Osteoblast (primary cell): Measurements from ENCODE around the gene RGL3. TPM values are rescaled to one million over a fixed set of nuclear protein-coding genes. Genes with fewer than 3 reads are reported as not detected.
A peak's percentile ranks its signal among the peaks of the same experiment; 100 is the strongest.

Experiments used
- DNase-seq: peaks from one replicate; pipeline ENCODE4 v3.0.0; 2011; ENCODE audit warnings: low spot score, mixed read lengths; ENCODE audit not compliant: insufficient read length; ENCODE audit errors: missing footprints
- H2AFZ ChIP-seq: 2 replicates; pipeline ENCODE4 v1.6.0; 2011; ENCODE audit warnings: mild to moderate bottlenecking, low read length
- H3K27ac ChIP-seq: 2 replicates; pipeline ENCODE4 v1.5.1; 2011; ENCODE audit warnings: mild to moderate bottlenecking, low read depth, low read length, moderate library complexity
- H3K27me3 ChIP-seq: 2 replicates; pipeline ENCODE4 v1.6.0; 2012; ENCODE audit warnings: mild to moderate bottlenecking, control low read depth, inconsistent platforms, low read length, moderate library complexity; ENCODE audit not compliant: insufficient read depth
- H3K36me3 ChIP-seq: 2 replicates; pipeline ENCODE4 v1.5.1; 2011; ENCODE audit warnings: mild to moderate bottlenecking, low read length, control low read depth, moderate library complexity; ENCODE audit not compliant: insufficient read depth
- H3K4me1 ChIP-seq: 2 replicates; pipeline ENCODE4 v1.5.1; 2011; ENCODE audit warnings: mild to moderate bottlenecking, low read length, control low read depth, moderate library complexity; ENCODE audit not compliant: insufficient read depth
- H3K4me2 ChIP-seq: 2 replicates; pipeline ENCODE4 v1.6.0; 2011; ENCODE audit warnings: mild to moderate bottlenecking, low read length; ENCODE audit not compliant: insufficient read depth
- H3K4me3 ChIP-seq: fragments of 200-600 bp; sonication (generic); 3 replicates; pipeline ENCODE4 v1.5.1; 2012; ENCODE audit warnings: mild to moderate bottlenecking, low read length, inconsistent platforms; ENCODE audit not compliant: insufficient read depth
- H3K79me2 ChIP-seq: 2 replicates; pipeline ENCODE4 v1.6.0; 2012; ENCODE audit warnings: mild to moderate bottlenecking, low read length, control low read depth, inconsistent platforms; ENCODE audit not compliant: insufficient read depth
- H3K9me3 ChIP-seq: 2 replicates; pipeline ENCODE4 v1.5.1; 2011; ENCODE audit warnings: low read depth, low read length, control low read depth
- H4K20me1 ChIP-seq: 2 replicates; pipeline ENCODE4 v1.6.0; 2012; ENCODE audit warnings: mild to moderate bottlenecking, low read length, control low read depth; ENCODE audit not compliant: insufficient read depth
- total RNA-seq: library from RNA; depleted of rRNA; stranded (reverse); fragments of >200 nt; gene quantifications from 2 replicates; pipeline ENCODE4 v1.2.3, GENCODE V29; 2012
- TF ChIP-seq, protein P1 (sequence below): IDR thresholded peaks from 2 replicates; pipeline ENCODE4 v1.5.1; 2011; ENCODE audit warnings: mild to moderate bottlenecking, low read depth, low read length, moderate library complexity; ENCODE audit errors: extremely low read depth

The RGL3 gene
- total RNA-seq, 1 donor, result 0.36 TPM

DNA sequence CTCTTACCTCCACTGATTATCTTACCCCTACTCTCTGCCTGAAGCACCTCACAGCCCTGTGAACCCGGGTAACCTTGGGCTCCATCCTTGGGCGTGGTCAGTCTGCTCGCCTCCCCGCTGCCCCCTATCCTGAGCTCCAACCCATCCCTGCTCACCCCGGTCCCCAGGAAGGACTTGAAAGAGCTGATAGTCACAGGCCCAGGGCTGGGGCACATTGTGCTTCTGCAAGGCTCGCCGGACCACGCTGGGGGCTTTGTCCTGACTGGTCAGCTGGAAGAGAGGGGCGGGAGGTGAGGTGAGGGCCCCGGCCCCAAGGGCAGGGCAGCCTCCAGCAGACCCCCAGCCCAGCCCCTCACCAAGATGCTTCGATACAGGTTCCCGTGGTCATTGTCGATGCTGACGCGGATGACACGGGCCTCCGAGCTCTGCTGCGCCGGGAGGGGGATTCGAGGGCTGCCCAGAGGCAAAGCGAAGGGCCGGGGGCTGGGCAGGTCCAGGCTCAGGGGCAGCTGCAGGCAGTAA is 22.0 kb downstream of the RGL3 start:
- Histone ChIP-seq H2AFZ (no peak overlapping the region), H3K79me2 (no peaks in the 10 kb centered on the region), H4K20me1 (no peaks in the 10 kb centered on the region), H3K9me3 (no peaks in the 10 kb centered on the region), H3K4me3 (no peak overlapping the region), H3K27me3 (no peaks in the 10 kb centered on the region), H3K36me3 (no peaks in the 10 kb centered on the region), H3K4me2 (no peak overlapping the region), H3K27ac (no peak overlapping the region), H3K4me1 (no peaks in the 10 kb centered on the region)
- TF ChIP-seq, protein P1, sequence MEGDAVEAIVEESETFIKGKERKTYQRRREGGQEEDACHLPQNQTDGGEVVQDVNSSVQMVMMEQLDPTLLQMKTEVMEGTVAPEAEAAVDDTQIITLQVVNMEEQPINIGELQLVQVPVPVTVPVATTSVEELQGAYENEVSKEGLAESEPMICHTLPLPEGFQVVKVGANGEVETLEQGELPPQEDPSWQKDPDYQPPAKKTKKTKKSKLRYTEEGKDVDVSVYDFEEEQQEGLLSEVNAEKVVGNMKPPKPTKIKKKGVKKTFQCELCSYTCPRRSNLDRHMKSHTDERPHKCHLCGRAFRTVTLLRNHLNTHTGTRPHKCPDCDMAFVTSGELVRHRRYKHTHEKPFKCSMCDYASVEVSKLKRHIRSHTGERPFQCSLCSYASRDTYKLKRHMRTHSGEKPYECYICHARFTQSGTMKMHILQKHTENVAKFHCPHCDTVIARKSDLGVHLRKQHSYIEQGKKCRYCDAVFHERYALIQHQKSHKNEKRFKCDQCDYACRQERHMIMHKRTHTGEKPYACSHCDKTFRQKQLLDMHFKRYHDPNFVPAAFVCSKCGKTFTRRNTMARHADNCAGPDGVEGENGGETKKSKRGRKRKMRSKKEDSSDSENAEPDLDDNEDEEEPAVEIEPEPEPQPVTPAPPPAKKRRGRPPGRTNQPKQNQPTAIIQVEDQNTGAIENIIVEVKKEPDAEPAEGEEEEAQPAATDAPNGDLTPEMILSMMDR, result no peak
- DNase-seq, result peak; percentile 4

DNA sequence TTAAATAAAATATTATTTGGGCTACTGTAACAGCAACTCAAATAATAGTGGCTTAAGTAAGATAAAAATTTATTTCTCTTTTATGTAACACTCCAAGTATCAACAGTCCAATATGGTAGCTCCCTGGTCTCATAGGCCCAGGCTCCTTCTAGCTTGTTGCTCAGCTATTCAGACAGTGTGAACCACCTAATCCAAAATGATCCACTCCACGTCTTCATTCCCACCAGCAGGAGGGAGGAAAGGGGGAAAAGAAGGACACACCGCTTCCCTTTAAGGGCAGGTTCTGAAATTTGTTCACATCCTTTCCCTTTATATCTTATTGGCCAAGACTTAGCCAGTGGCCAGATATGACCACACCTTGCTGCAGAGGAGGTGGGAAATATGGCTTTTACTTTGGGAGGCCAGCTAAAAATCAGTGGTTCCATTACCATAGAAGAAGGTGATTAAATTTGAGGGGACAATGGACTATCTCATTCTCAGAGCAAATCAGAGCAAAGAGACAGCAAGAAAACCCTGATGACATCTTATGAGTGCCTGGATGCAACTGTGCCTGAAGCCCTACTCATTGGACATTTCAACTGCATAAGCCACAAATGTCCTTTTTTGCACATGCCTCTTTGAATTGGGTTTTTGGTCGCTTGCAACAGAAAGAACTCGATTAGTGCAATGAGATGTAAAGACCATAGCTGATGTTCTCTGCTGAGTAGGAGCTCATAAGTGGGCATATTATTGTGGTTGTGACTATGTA is 28.0 kb downstream of the RGL3 start:
- no peaks in the 10 kb centered on the region for H3K4me1 ChIP-seq

DNA sequence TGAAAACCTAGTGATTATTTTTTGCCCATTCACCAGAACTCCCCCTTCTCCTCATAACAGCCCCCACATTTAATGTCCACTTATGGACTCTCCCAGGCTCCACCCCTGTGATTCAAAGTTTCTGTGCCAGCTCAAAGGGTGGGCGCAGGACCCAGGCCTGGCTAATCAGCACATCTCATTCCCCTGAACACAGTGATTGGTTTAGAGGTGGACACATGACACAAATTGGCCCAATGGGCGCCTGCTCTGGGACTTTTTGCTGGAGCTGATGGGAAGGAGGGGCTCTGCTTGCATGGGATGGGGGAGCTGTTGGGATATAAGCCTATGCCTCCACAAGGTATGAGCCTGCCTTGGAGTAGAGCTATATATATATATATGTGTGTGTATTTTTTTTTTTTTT is 28.8 kb downstream of the RGL3 start:
- Histone ChIP-seq H3K79me2 (no peaks in the 10 kb centered on the region), H3K36me3 (no peaks in the 10 kb centered on the region), H3K4me1 (no peaks in the 10 kb centered on the region), H3K4me2 (no peak overlapping the region), H4K20me1 (no peaks in the 10 kb centered on the region), H3K27me3 (no peaks in the 10 kb centered on the region), H3K27ac (no peak overlapping the region), H3K4me3 (no peak overlapping the region), H2AFZ (no peak overlapping the region), H3K9me3 (peaks cover 2% of the 10 kb centered on the region)
- peak; percentile 61 for DNase-seq
- TF ChIP-seq, protein P1, result no peak

More for the DNA sequence above, 28.0 kb downstream of the RGL3 start:
- H3K27me3 ChIP-seq, result no peaks in the 10 kb centered on the region
- no peak overlapping the region for H3K4me3 ChIP-seq
- H3K79me2 ChIP-seq, result no peaks in the 10 kb centered on the region
- no peak overlapping the region for H3K27ac ChIP-seq
- no peak overlapping the region for H2AFZ ChIP-seq
- no peaks in the 10 kb centered on the region for H3K36me3 ChIP-seq
- TF ChIP-seq, protein P1, result no peak
- H3K4me2 ChIP-seq, result no peak overlapping the region
- DNase-seq, result peak; percentile 51
- H3K9me3 ChIP-seq, result peaks cover 2% of the 10 kb centered on the region
- H4K20me1 ChIP-seq, result no peaks in the 10 kb centered on the region

DNA sequence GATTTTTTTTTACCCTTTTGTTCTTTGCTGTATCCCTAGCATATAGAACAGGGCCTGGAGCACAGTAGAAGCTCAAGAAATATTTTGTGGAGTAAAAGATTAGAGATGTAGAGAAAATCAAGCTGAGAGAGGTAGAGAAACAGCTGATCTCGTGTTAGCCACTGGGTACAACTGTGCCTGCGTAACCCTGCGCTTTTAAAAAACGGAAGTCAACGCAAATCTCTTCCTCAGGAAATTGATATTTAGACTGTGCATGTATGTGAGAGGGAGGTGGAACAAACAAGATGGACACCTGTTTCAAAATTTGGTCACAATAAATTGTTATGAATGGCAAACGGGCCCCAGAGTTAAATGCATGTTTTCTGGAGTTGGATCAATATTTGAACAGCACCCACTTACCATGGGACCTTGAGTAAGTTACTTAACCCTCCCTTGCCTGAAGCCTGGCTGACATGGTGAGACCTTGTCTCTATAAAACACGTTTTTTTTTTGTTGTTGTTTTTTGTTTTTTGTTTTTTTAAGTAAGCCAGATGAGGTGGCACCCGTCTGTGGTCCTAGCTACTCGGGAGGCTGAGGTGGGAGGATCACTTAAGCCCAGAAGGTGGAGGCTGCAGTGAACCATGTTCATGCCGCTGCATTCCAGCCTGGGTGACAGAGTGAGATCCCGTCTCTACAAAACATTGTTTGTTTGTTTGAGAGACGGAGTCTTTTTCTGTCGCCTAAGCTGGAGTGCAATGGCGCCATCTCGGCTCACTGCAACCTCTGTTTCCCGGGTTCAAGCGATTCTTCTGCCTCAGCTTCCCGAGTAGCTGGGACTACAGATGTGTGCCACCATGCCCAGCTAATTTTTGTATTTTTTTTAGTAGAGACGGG is 31.7 kb downstream of the RGL3 start:
- TF ChIP-seq, protein P1, result no peak
- peaks cover 12% of the 10 kb centered on the region for H3K27me3 ChIP-seq
- no peaks in the 10 kb centered on the region for H4K20me1 ChIP-seq
- no peaks in the 10 kb centered on the region for H3K4me1 ChIP-seq
- no peak overlapping the region for H3K27ac ChIP-seq
- H2AFZ ChIP-seq, result no peak overlapping the region
- peaks cover 2% of the 10 kb centered on the region for H3K9me3 ChIP-seq
- DNase-seq, result peak; percentile 18
- no peaks in the 10 kb centered on the region for H3K79me2 ChIP-seq
- no peak overlapping the region for H3K4me3 ChIP-seq
- H3K4me2 ChIP-seq, result no peak overlapping the region
- no peaks in the 10 kb centered on the region for H3K36me3 ChIP-seq
